ENCODE results near the gene DUS1L.

DNA sequence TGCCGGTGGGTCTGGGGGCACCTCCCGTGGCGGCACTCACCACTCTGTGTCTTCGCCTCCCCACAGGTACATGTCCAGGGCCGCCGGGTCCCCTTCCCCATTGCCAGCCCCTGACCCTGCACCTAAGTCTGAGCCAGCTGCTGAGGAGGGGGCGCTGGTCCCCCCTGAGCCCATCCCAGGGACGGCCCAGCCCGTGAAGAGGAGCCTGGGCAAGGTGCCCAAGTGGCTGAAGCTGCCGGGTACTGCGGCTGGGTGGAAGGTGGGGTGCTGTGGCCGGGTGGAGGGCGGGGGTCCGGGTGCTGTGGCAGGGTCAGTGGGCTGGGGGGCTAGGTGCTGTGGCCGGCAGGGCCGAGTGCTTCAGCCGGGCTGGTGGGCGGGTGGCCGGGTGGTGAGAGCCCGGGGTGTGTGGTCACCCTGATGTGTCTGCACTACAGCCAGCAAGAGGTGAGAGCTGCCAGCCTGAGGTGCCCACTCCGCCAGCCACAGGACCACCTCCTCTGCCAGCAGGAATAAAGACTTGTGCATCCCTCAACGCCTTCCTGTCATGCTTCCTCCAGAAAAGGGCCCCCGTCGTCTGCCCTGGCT, 48.6 kb downstream of the DUS1L start:
- TF ChIP-seq, protein P1, sequence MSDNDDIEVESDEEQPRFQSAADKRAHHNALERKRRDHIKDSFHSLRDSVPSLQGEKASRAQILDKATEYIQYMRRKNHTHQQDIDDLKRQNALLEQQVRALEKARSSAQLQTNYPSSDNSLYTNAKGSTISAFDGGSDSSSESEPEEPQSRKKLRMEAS (IDR thresholded peaks at IDR 0.05; ENCODE audit: low read depth), result no peak
- TF ChIP-seq ELF1 (IDR thresholded peaks at IDR 0.05) (no peak), NRF1 (IDR thresholded peaks at IDR 0.05; ENCODE audit: low read depth, low read length) (no peak), EZH2phosphoT487 (IDR thresholded peaks at IDR 0.05; ENCODE audit: borderline replicate concordance, low read depth) (no peak), RAD21 (IDR thresholded peaks at IDR 0.05; ENCODE audit: low read length) (no peak)
- TF ChIP-seq, protein P2, sequence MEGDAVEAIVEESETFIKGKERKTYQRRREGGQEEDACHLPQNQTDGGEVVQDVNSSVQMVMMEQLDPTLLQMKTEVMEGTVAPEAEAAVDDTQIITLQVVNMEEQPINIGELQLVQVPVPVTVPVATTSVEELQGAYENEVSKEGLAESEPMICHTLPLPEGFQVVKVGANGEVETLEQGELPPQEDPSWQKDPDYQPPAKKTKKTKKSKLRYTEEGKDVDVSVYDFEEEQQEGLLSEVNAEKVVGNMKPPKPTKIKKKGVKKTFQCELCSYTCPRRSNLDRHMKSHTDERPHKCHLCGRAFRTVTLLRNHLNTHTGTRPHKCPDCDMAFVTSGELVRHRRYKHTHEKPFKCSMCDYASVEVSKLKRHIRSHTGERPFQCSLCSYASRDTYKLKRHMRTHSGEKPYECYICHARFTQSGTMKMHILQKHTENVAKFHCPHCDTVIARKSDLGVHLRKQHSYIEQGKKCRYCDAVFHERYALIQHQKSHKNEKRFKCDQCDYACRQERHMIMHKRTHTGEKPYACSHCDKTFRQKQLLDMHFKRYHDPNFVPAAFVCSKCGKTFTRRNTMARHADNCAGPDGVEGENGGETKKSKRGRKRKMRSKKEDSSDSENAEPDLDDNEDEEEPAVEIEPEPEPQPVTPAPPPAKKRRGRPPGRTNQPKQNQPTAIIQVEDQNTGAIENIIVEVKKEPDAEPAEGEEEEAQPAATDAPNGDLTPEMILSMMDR (IDR thresholded peaks at IDR 0.05), result no peak
